ENCODE results near the gene SERPINA12.

DNA sequence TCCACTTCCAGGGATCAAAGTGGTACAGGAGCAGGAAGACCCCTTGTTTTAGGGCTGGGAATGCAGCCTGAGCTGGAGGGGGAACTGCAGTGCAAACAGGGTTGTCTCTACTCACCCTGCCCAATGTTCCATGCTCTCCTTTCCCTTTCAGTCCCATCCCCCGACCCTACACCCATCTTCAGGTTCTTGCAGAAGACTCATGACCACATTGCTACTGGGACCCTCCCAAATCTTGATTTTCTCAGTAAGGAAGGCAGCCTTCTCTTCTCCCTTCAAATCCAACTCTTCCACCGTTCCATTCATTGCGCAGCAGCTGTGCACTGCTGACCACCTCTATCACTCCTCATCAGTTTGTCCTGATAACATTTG lies 58.6 kb downstream of the SERPINA12 start:
- TF ChIP-seq, protein P1, sequence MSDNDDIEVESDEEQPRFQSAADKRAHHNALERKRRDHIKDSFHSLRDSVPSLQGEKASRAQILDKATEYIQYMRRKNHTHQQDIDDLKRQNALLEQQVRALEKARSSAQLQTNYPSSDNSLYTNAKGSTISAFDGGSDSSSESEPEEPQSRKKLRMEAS (CRISPR knock-in tag; IDR thresholded peaks at IDR 0.05) = no peak
- TF ChIP-seq IRF2 (CRISPR knock-in tag; IDR thresholded peaks at IDR 0.05; ENCODE audit: borderline replicate concordance, low read depth) (no peak), TCF7 (CRISPR knock-in tag; IDR thresholded peaks at IDR 0.05; ENCODE audit: low read depth) (no peak)
- TF ChIP-seq, protein P2, sequence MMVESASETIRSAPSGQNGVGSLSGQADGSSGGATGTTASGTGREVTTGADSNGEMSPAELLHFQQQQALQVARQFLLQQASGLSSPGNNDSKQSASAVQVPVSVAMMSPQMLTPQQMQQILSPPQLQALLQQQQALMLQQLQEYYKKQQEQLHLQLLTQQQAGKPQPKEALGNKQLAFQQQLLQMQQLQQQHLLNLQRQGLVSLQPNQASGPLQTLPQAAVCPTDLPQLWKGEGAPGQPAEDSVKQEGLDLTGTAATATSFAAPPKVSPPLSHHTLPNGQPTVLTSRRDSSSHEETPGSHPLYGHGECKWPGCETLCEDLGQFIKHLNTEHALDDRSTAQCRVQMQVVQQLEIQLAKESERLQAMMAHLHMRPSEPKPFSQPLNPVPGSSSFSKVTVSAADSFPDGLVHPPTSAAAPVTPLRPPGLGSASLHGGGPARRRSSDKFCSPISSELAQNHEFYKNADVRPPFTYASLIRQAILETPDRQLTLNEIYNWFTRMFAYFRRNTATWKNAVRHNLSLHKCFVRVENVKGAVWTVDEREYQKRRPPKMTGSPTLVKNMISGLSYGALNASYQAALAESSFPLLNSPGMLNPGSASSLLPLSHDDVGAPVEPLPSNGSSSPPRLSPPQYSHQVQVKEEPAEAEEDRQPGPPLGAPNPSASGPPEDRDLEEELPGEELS (CRISPR knock-in tag; IDR thresholded peaks at IDR 0.05) = no peak
